Measurements from ENCODE around the gene SERPINE1.

Gene SERPINE1

DNA sequence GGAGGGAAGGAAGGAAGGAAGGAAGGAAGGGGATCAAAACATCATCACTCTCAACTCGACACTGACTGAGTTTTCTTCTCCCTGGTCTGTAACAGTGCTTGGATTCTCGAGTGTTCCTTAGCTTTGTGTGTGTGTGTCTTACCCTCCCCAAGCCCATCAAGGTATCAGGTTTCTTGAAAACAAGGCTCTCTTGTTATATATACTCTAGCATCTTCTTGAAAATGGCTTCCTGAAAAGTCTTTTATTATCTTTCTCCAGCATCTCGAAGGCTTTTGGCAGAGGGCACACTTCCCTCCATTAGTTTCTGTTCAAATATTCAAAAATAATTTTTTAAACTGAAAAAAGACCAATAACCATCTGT lies 13.4 kb downstream of the SERPINE1 start:
- TF ChIP-seq POLR2AphosphoS5 (IDR thresholded peaks at IDR 0.05; ENCODE audit: low read depth, low read length) (no peak), FOXP2 (optimal IDR thresholded peaks at IDR 0.05; ENCODE audit: borderline replicate concordance, extremely low read depth, extremely low read length, insufficient read depth) (no peak), TAF1 (IDR thresholded peaks at IDR 0.05; ENCODE audit: borderline replicate concordance, insufficient read depth, low read length) (no peak), SIN3A (IDR thresholded peaks at IDR 0.05; ENCODE audit: borderline replicate concordance, insufficient read depth, low read length) (no peak)
- TF ChIP-seq, protein P1, sequence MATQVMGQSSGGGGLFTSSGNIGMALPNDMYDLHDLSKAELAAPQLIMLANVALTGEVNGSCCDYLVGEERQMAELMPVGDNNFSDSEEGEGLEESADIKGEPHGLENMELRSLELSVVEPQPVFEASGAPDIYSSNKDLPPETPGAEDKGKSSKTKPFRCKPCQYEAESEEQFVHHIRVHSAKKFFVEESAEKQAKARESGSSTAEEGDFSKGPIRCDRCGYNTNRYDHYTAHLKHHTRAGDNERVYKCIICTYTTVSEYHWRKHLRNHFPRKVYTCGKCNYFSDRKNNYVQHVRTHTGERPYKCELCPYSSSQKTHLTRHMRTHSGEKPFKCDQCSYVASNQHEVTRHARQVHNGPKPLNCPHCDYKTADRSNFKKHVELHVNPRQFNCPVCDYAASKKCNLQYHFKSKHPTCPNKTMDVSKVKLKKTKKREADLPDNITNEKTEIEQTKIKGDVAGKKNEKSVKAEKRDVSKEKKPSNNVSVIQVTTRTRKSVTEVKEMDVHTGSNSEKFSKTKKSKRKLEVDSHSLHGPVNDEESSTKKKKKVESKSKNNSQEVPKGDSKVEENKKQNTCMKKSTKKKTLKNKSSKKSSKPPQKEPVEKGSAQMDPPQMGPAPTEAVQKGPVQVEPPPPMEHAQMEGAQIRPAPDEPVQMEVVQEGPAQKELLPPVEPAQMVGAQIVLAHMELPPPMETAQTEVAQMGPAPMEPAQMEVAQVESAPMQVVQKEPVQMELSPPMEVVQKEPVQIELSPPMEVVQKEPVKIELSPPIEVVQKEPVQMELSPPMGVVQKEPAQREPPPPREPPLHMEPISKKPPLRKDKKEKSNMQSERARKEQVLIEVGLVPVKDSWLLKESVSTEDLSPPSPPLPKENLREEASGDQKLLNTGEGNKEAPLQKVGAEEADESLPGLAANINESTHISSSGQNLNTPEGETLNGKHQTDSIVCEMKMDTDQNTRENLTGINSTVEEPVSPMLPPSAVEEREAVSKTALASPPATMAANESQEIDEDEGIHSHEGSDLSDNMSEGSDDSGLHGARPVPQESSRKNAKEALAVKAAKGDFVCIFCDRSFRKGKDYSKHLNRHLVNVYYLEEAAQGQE (IDR thresholded peaks at IDR 0.05; ENCODE audit: insufficient read depth in 1 of 2, low read depth in 2 of 2, low read length in 2 of 2): no peak

DNA sequence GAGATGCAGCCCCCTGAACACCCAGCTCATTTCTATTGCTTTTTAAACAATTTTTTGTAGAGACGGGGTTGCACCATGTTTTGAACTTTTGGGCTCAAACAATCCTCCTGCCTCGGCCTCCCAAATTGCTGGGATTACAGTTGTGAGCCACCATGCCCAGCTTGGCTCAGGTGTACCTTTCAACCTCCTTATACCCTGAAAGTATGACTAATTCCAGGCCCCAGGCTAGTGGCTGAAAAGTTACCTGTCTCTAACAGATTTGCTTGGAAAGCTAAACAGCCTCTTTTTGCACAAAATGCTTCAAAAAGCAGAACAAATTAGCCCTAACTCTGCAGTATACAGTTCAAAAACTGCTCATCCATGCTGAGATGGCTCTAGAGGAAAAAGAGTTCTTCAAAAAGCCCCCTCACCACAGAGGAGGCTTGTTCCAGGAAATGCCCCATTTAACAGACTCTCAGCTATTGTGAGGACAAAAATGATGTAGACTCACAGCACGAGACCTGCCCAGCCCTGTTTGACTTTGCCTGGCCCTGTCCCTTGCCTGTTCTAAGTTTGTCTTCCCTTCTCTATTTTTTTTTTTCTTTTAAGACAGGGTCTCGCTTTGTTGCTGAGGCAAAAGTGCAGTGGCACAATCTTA lies 14.0 kb downstream of the SERPINE1 start:
- TF ChIP-seq TAF1 (IDR thresholded peaks at IDR 0.05; ENCODE audit: borderline replicate concordance, insufficient read depth, low read length): no peak
- no peak for TF ChIP-seq SIN3A (IDR thresholded peaks at IDR 0.05; ENCODE audit: borderline replicate concordance, insufficient read depth, low read length)
- TF ChIP-seq, protein P1 (IDR thresholded peaks at IDR 0.05; ENCODE audit: insufficient read depth in 1 of 2, low read depth in 2 of 2, low read length in 2 of 2): no peak
- no peak for TF ChIP-seq POLR2AphosphoS5 (IDR thresholded peaks at IDR 0.05; ENCODE audit: low read depth, low read length)
- no peak for TF ChIP-seq FOXP2 (optimal IDR thresholded peaks at IDR 0.05; ENCODE audit: borderline replicate concordance, extremely low read depth, extremely low read length, insufficient read depth)

DNA sequence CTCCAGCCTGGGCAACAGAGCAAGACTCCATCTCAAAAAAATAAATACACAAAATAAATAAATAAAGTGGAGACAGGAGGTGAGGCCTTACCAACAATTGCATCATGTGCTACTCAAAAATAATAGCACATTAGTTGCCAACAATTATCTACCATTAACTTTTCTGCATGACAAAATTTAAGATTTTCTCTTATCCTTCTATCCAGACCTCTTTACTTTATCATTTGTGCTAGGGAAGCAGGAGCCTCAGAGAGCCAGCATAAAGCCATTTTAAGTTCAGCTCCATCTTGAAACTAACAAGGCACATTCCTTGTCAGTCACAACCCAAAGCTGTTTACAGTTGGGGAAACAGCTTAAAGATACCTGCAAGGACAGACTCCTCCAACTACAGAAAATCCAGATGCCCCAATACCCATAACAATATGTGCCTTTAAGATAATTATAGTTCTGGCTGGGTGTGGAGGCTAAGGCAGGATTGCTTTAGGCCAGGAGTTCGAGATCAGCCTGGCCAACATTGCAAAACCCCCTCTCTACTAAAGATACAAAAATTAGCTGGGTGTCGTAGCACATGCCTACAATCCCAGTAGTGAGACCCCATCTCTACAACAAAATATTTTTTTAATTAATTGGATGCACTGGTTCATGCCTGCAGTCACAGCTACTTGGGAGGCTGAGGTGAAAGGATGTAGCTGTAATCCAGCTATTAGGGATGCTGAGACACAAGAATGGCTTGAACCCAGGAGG lies 25.2 kb downstream of the SERPINE1 start:
- TF ChIP-seq FOXP2 (optimal IDR thresholded peaks at IDR 0.05; ENCODE audit: borderline replicate concordance, extremely low read depth, extremely low read length, insufficient read depth) (no peak), TAF1 (IDR thresholded peaks at IDR 0.05; ENCODE audit: borderline replicate concordance, insufficient read depth, low read length) (no peak), SIN3A (IDR thresholded peaks at IDR 0.05; ENCODE audit: borderline replicate concordance, insufficient read depth, low read length) (no peak), POLR2AphosphoS5 (IDR thresholded peaks at IDR 0.05; ENCODE audit: low read depth, low read length) (no peak)
- TF ChIP-seq, protein P1 (IDR thresholded peaks at IDR 0.05; ENCODE audit: insufficient read depth in 1 of 2, low read depth in 2 of 2, low read length in 2 of 2): no peak

DNA sequence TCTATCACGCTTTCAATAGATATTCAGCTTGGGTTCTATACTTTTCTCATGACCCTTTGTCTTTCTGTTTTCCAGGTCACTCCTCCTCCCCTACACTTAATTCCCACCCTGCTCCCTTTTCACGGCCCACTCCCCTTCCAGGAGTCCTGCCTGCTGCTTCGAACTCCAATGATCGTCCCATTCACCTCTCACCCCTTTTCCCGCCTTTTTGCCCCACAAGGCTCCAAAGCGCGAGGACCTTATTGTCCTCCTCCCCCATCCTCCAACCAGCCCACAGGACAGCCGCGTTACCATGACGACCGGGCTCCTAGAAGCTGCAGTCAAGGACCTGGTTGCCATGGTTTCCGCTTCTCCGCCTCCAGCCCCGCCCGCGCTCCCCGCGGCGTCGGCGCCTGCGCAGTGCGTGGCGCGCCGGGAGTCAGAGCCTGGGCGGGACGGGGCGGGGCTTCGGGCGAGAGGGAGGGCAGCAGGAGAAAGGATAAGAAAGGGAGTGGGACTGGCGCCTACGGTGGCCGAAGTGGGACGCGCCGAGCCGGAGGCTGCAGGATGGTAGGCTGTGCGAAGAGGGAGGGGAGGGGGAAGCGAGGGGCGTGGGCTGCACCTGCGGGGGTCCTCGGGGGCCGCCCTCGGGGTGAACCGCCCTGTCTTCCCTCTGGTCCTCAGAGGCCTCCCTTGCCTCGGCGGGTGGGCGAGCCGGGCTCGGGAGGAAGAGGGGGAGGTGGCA lies 27.2 kb downstream of the SERPINE1 start, which contains the start of gene AP1S1:
AP1S1 (plus strand) TSS at position 508 of the 724 bp plus-strand sequence; CDS start at position 547, 39 bp downstream.
- TF ChIP-seq TAF1 (IDR thresholded peaks at IDR 0.05; ENCODE audit: borderline replicate concordance, insufficient read depth, low read length) (no peak), SIN3A (IDR thresholded peaks at IDR 0.05; ENCODE audit: borderline replicate concordance, insufficient read depth, low read length) (no peak; the same call in 1 of the 2 replicates), FOXP2 (optimal IDR thresholded peaks at IDR 0.05; ENCODE audit: borderline replicate concordance, extremely low read depth, extremely low read length, insufficient read depth) (no peak), POLR2AphosphoS5 (IDR thresholded peaks at IDR 0.05; ENCODE audit: low read depth, low read length) (no peak)
- TF ChIP-seq, protein P1 (IDR thresholded peaks at IDR 0.05; ENCODE audit: insufficient read depth in 1 of 2, low read depth in 2 of 2, low read length in 2 of 2): no peak
